HG02798 (cell line): ENCODE data around the gene DNAH1.

Experiments used
- ATAC-seq: cut with Tn5 transposase; IDR thresholded peaks from one replicate; pipeline ENCODE4 v1.9.1; 2021; ENCODE audit warnings: mild to moderate bottlenecking; ENCODE audit not compliant: unreplicated experiment, poor library complexity

DNAH1 gene

GRCh38 chr3:52429779-52430415 lies 113.8 kb downstream of the DNAH1 start:
- no peak for ATAC-seq

GRCh38 chr3:52430416-52430810 lies 114.3 kb downstream of the DNAH1 start:
- no peak for ATAC-seq

- ATAC-seq: no peak
Measured at GRCh38 chr3:52431459-52432223, 115.5 kb downstream of the DNAH1 start.

- ATAC-seq: no peak
Measured at GRCh38 chr3:52432225-52432624, 116.1 kb downstream of the DNAH1 start.

- ATAC-seq: no peak
Measured at GRCh38 chr3:52432691-52433141, 116.6 kb downstream of the DNAH1 start.

GRCh38 chr3:52433328-52433995 lies 117.3 kb downstream of the DNAH1 start:
- ATAC-seq: no peak

- ATAC-seq: no peak
Measured at GRCh38 chr3:52433996-52434479, 117.9 kb downstream of the DNAH1 start.

GRCh38 chr3:52434491-52435115 lies 118.5 kb downstream of the DNAH1 start:
- ATAC-seq: no peak

GRCh38 chr3:52435246-52436101 lies 119.4 kb downstream of the DNAH1 start:
- ATAC-seq: no peak

GRCh38 chr3:52436500-52437149 lies 120.5 kb downstream of the DNAH1 start:
- no peak for ATAC-seq

- no peak for ATAC-seq
Measured at GRCh38 chr3:52437326-52438103, 121.4 kb downstream of the DNAH1 start.

- no peak for ATAC-seq
Measured at GRCh38 chr3:52438104-52438376, 121.9 kb downstream of the DNAH1 start.

- no peak for ATAC-seq
Measured at GRCh38 chr3:52438579-52439425, 122.7 kb downstream of the DNAH1 start.

GRCh38 chr3:52439426-52440248 lies 123.5 kb downstream of the DNAH1 start:
- no peak for ATAC-seq

GRCh38 chr3:52440249-52440551 lies 124.1 kb downstream of the DNAH1 start:
- no peak for ATAC-seq

GRCh38 chr3:52440671-52441070 lies 124.6 kb downstream of the DNAH1 start:
- ATAC-seq: no peak

GRCh38 chr3:52441091-52441771 lies 125.1 kb downstream of the DNAH1 start:
- no peak for ATAC-seq
